WTC11 (cell line): ENCODE data around the gene ATP5F1A. TPM values are rescaled to one million over a fixed set of nuclear protein-coding genes. Genes with fewer than 3 reads are reported as not detected.
"Not testable (repeated sequence)": the region's sequence is repeated elsewhere in the genome, so short reads cannot be mapped to it uniquely, and the experiment has no call there.

Experiments used
- ATAC-seq: fragments of 200-7000 bp; cut with Tn5 transposase; 2 replicates; pipeline ENCODE4 v1.10.0; 2021; ENCODE audit warnings: mild to moderate bottlenecking, moderate library complexity
- CTCF ChIA-PET: fragments of 300-600 bp; sonication (Branson Sonifier 250); formaldehyde crosslinking; loops from one replicate; lab custom pipeline; 2021; ENCODE audit warnings: antibody characterized with exemption; lab: Charles Lee
- POLR2A ChIA-PET: fragments of 350-600 bp; sonication (Branson Sonifier 250); formaldehyde crosslinking; loops from one replicate; lab custom pipeline; 2021; ENCODE audit warnings: antibody characterized with exemption; lab: Charles Lee
- DNase-seq: peaks from one replicate; pipeline ENCODE4 v3.0.0; 2021; ENCODE audit warnings: low spot score
- H3K27ac Mint-ChIP-seq: 2 replicates; pipeline ENCODE4 v1.8.0; 2021; ENCODE audit warnings: mixed read lengths
- H3K27me3 Mint-ChIP-seq: 2 replicates; pipeline ENCODE4 v1.8.0; 2021; ENCODE audit warnings: low read depth, mild to moderate bottlenecking, moderate library complexity, mixed read lengths
- H3K36me3 Mint-ChIP-seq: 2 replicates; pipeline ENCODE4 v1.8.0; 2021; ENCODE audit warnings: mixed read lengths
- H3K4me1 Mint-ChIP-seq: 2 replicates; pipeline ENCODE4 v1.8.0; 2022; ENCODE audit warnings: mixed read lengths
- H3K4me3 Mint-ChIP-seq: 2 replicates; pipeline ENCODE4 v1.8.0; 2021; ENCODE audit warnings: mild to moderate bottlenecking, moderate library complexity, mixed read lengths
- H3K9me3 Mint-ChIP-seq: 2 replicates; pipeline ENCODE4 v1.8.0; 2021; ENCODE audit warnings: mixed read lengths
- ATF1 ChIP-seq: sonication (generic); formaldehyde crosslinking; IDR thresholded peaks from 2 replicates; pipeline ENCODE4 v1.8.1; 2023; ENCODE audit warnings: mild to moderate bottlenecking, moderate library complexity, missing genetic modification reagents
- EMX1 ChIP-seq: fragments of 250-450 bp; sonication (Bioruptor Pico); IDR thresholded peaks from 2 replicates; pipeline ENCODE4 v1.8.0; 2021; ENCODE audit warnings: mild to moderate bottlenecking
- JUN ChIP-seq: sonication (generic); formaldehyde crosslinking; IDR thresholded peaks from 2 replicates; pipeline ENCODE4 v1.8.0; 2023; ENCODE audit warnings: mild to moderate bottlenecking, missing genetic modification reagents
- NFE2L1 ChIP-seq: sonication (generic); formaldehyde crosslinking; IDR thresholded peaks from 2 replicates; pipeline ENCODE4 v1.8.1; 2023; ENCODE audit warnings: missing genetic modification reagents
- NR2C2 ChIP-seq: sonication (generic); formaldehyde crosslinking; IDR thresholded peaks from 2 replicates; pipeline ENCODE4 v1.8.0; 2022; ENCODE audit warnings: mild to moderate bottlenecking, missing genetic modification reagents
- NR3C1 ChIP-seq: sonication (generic); formaldehyde crosslinking; conservative IDR thresholded peaks from 2 replicates; pipeline ENCODE4 v1.8.1; 2023; ENCODE audit warnings: low read depth, mild to moderate bottlenecking, missing genetic modification reagents
- OVOL2 ChIP-seq: fragments of 250-450 bp; sonication (Bioruptor Pico); IDR thresholded peaks from 2 replicates; pipeline ENCODE4 v1.9.0; 2021; ENCODE audit warnings: mild to moderate bottlenecking, borderline replicate concordance
- RELA ChIP-seq: sonication (generic); formaldehyde crosslinking; IDR thresholded peaks from 2 replicates; pipeline ENCODE4 v1.8.1; 2022; ENCODE audit warnings: missing genetic modification reagents, mild to moderate bottlenecking, borderline replicate concordance
- RORB ChIP-seq: fragments of 250-450 bp; sonication (Bioruptor Pico); IDR thresholded peaks from 2 replicates; pipeline ENCODE4 v1.9.0; 2021; ENCODE audit warnings: mild to moderate bottlenecking
- SMAD3 ChIP-seq: sonication (generic); formaldehyde crosslinking; IDR thresholded peaks from 2 replicates; pipeline ENCODE4 v1.8.0; 2022; ENCODE audit warnings: missing genetic modification reagents, mild to moderate bottlenecking, borderline replicate concordance
- TP53 ChIP-seq: sonication (generic); formaldehyde crosslinking; IDR thresholded peaks from 2 replicates; pipeline ENCODE4 v1.8.1; 2023; ENCODE audit warnings: mild to moderate bottlenecking, missing genetic modification reagents
- ZNF138 ChIP-seq: sonication (generic); formaldehyde crosslinking; conservative IDR thresholded peaks from 2 replicates; pipeline ENCODE4 v1.8.1; 2022; ENCODE audit warnings: mild to moderate bottlenecking, moderate library complexity, missing genetic modification reagents
- total RNA-seq: library from RNA; stranded (reverse); gene quantifications from 3 replicates; pipeline ENCODE4 v1.2.3, GENCODE V29; 2021
- TF ChIP-seq, protein P1 (sequence below): sonication (generic); formaldehyde crosslinking; IDR thresholded peaks from 2 replicates; pipeline ENCODE4 v1.8.0; 2023; ENCODE audit warnings: missing genetic modification reagents
- TF ChIP-seq, protein P2 (sequence below): sonication (generic); formaldehyde crosslinking; IDR thresholded peaks from 2 replicates; pipeline ENCODE4 v1.8.0; 2022; ENCODE audit warnings: mild to moderate bottlenecking, missing genetic modification reagents
- TF ChIP-seq, protein P3 (sequence below): fragments of 250-450 bp; sonication (Bioruptor Pico); IDR thresholded peaks from 2 replicates; pipeline ENCODE4 v1.9.0; 2021; ENCODE audit warnings: mild to moderate bottlenecking
- TF ChIP-seq, protein P4 (sequence below): sonication (generic); formaldehyde crosslinking; IDR thresholded peaks from 2 replicates; pipeline ENCODE4 v1.8.1; 2023; ENCODE audit warnings: mild to moderate bottlenecking, missing genetic modification reagents, borderline replicate concordance
- TF ChIP-seq, protein P5 (sequence below): sonication (generic); formaldehyde crosslinking; IDR thresholded peaks from 2 replicates; pipeline ENCODE4 v1.8.1; 2022; ENCODE audit warnings: low read depth, mild to moderate bottlenecking, moderate library complexity, missing genetic modification reagents, borderline replicate concordance

The ATP5F1A gene
- total RNA-seq, 1 experiment from 2014 or later: 825 TPM

DNA sequence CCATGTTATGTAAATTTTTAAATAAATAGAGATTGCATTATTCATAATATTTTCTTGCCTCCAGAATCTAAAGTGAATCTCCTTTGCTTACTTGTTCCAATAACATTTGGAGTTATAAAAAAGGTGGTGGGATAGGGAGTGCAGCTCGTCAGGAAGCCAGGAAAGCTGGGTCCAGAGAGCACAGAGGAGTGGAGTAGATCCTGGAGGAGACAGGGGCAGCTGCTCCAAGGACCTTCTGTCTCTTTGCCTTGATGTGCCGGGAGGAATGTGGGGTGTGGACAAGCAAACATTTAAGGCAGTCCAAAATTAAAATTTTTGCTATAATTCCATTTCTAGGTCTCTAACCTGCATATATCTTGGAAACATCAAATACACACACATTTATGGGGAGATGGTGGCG, 35.4 kb upstream of the ATP5F1A start:
- H3K36me3 Mint-ChIP-seq: peaks cover 13% of the 10 kb centered on the region
- 0 out of 2 replicates have a peak overlapping the region, but pooled peaks have one; percentile 39 for H3K27ac Mint-ChIP-seq
- no peaks in the 10 kb centered on the region for H3K27me3 Mint-ChIP-seq
- no peak overlapping the region for H3K4me3 Mint-ChIP-seq
- H3K9me3 Mint-ChIP-seq: no peaks in the 10 kb centered on the region
- no peak for TF ChIP-seq RELA (CRISPR knock-in tag)
- TF ChIP-seq SMAD3: no peak
- TF ChIP-seq, protein P1, sequence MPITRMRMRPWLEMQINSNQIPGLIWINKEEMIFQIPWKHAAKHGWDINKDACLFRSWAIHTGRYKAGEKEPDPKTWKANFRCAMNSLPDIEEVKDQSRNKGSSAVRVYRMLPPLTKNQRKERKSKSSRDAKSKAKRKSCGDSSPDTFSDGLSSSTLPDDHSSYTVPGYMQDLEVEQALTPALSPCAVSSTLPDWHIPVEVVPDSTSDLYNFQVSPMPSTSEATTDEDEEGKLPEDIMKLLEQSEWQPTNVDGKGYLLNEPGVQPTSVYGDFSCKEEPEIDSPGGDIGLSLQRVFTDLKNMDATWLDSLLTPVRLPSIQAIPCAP: no peak
- TF ChIP-seq ATF1 (CRISPR knock-in tag): no peak
- TF ChIP-seq RORB: no peak
- no peak for TF ChIP-seq NR3C1 (CRISPR knock-in tag)
- TF ChIP-seq, protein P2, sequence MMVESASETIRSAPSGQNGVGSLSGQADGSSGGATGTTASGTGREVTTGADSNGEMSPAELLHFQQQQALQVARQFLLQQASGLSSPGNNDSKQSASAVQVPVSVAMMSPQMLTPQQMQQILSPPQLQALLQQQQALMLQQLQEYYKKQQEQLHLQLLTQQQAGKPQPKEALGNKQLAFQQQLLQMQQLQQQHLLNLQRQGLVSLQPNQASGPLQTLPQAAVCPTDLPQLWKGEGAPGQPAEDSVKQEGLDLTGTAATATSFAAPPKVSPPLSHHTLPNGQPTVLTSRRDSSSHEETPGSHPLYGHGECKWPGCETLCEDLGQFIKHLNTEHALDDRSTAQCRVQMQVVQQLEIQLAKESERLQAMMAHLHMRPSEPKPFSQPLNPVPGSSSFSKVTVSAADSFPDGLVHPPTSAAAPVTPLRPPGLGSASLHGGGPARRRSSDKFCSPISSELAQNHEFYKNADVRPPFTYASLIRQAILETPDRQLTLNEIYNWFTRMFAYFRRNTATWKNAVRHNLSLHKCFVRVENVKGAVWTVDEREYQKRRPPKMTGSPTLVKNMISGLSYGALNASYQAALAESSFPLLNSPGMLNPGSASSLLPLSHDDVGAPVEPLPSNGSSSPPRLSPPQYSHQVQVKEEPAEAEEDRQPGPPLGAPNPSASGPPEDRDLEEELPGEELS (CRISPR knock-in tag): no peak
- TF ChIP-seq NR2C2 (CRISPR knock-in tag): no peak
- no peak for TF ChIP-seq OVOL2 (CRISPR knock-in tag)
- TF ChIP-seq, protein P3, sequence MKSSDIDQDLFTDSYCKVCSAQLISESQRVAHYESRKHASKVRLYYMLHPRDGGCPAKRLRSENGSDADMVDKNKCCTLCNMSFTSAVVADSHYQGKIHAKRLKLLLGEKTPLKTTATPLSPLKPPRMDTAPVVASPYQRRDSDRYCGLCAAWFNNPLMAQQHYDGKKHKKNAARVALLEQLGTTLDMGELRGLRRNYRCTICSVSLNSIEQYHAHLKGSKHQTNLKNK: no peak
- TF ChIP-seq, protein P4, sequence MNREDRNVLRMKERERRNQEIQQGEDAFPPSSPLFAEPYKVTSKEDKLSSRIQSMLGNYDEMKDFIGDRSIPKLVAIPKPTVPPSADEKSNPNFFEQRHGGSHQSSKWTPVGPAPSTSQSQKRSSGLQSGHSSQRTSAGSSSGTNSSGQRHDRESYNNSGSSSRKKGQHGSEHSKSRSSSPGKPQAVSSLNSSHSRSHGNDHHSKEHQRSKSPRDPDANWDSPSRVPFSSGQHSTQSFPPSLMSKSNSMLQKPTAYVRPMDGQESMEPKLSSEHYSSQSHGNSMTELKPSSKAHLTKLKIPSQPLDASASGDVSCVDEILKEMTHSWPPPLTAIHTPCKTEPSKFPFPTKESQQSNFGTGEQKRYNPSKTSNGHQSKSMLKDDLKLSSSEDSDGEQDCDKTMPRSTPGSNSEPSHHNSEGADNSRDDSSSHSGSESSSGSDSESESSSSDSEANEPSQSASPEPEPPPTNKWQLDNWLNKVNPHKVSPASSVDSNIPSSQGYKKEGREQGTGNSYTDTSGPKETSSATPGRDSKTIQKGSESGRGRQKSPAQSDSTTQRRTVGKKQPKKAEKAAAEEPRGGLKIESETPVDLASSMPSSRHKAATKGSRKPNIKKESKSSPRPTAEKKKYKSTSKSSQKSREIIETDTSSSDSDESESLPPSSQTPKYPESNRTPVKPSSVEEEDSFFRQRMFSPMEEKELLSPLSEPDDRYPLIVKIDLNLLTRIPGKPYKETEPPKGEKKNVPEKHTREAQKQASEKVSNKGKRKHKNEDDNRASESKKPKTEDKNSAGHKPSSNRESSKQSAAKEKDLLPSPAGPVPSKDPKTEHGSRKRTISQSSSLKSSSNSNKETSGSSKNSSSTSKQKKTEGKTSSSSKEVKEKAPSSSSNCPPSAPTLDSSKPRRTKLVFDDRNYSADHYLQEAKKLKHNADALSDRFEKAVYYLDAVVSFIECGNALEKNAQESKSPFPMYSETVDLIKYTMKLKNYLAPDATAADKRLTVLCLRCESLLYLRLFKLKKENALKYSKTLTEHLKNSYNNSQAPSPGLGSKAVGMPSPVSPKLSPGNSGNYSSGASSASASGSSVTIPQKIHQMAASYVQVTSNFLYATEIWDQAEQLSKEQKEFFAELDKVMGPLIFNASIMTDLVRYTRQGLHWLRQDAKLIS (CRISPR knock-in tag): no peak
- no peak for TF ChIP-seq TP53 (CRISPR knock-in tag)
- TF ChIP-seq JUN (CRISPR knock-in tag): no peak
- TF ChIP-seq, protein P5, sequence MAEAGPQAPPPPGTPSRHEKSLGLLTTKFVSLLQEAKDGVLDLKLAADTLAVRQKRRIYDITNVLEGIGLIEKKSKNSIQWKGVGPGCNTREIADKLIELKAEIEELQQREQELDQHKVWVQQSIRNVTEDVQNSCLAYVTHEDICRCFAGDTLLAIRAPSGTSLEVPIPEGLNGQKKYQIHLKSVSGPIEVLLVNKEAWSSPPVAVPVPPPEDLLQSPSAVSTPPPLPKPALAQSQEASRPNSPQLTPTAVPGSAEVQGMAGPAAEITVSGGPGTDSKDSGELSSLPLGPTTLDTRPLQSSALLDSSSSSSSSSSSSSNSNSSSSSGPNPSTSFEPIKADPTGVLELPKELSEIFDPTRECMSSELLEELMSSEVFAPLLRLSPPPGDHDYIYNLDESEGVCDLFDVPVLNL (CRISPR knock-in tag): no peak
- no peak for TF ChIP-seq EMX1
- TF ChIP-seq NFE2L1: no peak
- TF ChIP-seq ZNF138: no peak
- ChIA-PET CTCF (no interaction called here), POLR2A (no interaction called here)
- peaks cover 20% of the 10 kb centered on the region for H3K4me1 Mint-ChIP-seq
- ATAC-seq (no peak), DNase-seq (no peak)

DNA sequence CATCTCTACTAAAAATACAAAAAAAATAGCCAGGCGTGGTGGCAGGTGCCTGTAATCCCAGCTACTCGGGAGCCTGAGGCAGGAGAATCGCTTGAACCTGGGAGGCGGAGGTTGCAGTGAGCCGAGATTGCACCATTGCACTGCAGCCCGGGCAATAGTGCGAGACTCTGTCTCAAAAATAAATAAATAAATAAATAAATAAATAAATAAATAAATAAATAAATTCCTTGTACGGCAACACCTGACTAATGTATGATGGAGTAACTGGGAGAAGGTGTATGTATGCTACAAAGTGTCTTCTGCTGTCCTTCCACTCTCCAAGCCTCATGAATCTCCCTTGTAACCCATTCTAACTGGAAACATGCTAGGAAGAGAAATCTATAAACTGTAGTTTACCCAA, 32.5 kb upstream of the ATP5F1A start:
- POLR2A ChIA-PET, DNase-seq, ATAC-seq, CTCF ChIA-PET, H3K9me3 Mint-ChIP-seq, H3K4me3 Mint-ChIP-seq, H3K27me3 Mint-ChIP-seq: not testable (repeated sequence)
- Mint-ChIP-seq H3K27ac (peak overlapping the region; percentile 12; the same call in 1 of the 2 replicates), H3K4me1 (peaks cover 10% of the 10 kb centered on the region), H3K36me3 (peaks cover 32% of the 10 kb centered on the region)
